ENCODE results near the gene MYORG.

Gene MYORG

GRCh38 chr9:34335376-34335775 lies 41.3 kb downstream of the MYORG start:
- H3K4me3 ChIP-seq (ENCODE audit: low read depth, low read length) = no peak overlapping the region

GRCh38 chr9:34334916-34335315 lies 41.8 kb downstream of the MYORG start:
- H3K4me3 ChIP-seq (ENCODE audit: low read depth, low read length) = no peak overlapping the region

- no peak overlapping the region for H3K4me3 ChIP-seq (ENCODE audit: low read depth, low read length)
These were observed 42.3 kb downstream of the MYORG start for GRCh38 chr9:34334337-34334824.

GRCh38 chr9:34333836-34334235 lies 42.9 kb downstream of the MYORG start:
- H3K4me3 ChIP-seq (ENCODE audit: low read depth, low read length) = no peak overlapping the region

- no peak overlapping the region for H3K4me3 ChIP-seq (ENCODE audit: low read depth, low read length)
These were observed 44.4 kb downstream of the MYORG start for GRCh38 chr9:34332076-34332964.

GRCh38 chr9:34331196-34331595 lies 45.5 kb downstream of the MYORG start:
- no peak overlapping the region for H3K4me3 ChIP-seq (ENCODE audit: low read depth, low read length)

GRCh38 chr9:34328987-34329832 lies 47.5 kb downstream of the MYORG start, which contains the start of the genes KIF24 and NUDT2:
Gene KIF24, minus strand, starts transcription at chr9:34329268. Its CDS starts 17,922 bp downstream, at chr9:34311346.
Gene NUDT2, plus strand, starts transcription at chr9:34329569. Its CDS starts 9,471 bp downstream, at chr9:34339040.
- H3K4me3 ChIP-seq (ENCODE audit: low read depth, low read length) = peak within 1 kb of the TSS; percentile 93

GRCh38 chr9:34328500-34328986 lies 48.2 kb downstream of the MYORG start:
- peak overlapping the region; percentile 91 for H3K4me3 ChIP-seq (ENCODE audit: low read depth, low read length)

GRCh38 chr9:34326690-34327089 lies 50.0 kb downstream of the MYORG start:
- H3K4me3 ChIP-seq (ENCODE audit: low read depth, low read length) = no peak overlapping the region

GRCh38 chr9:34322899-34323591 lies 53.7 kb downstream of the MYORG start:
- no peak overlapping the region for H3K4me3 ChIP-seq (ENCODE audit: low read depth, low read length)

GRCh38 chr9:34321451-34321850 lies 55.2 kb downstream of the MYORG start:
- H3K4me3 ChIP-seq (ENCODE audit: low read depth, low read length) = no peak overlapping the region

- no peak overlapping the region for H3K4me3 ChIP-seq (ENCODE audit: low read depth, low read length)
These were observed 58.4 kb downstream of the MYORG start for GRCh38 chr9:34318163-34318790.

GRCh38 chr9:34317436-34317835 lies 59.3 kb downstream of the MYORG start:
- no peak overlapping the region for H3K4me3 ChIP-seq (ENCODE audit: low read depth, low read length)
